Nucleus accumbens (tissue), 56 donors: ENCODE results near the gene MAP3K6.
A peak's percentile ranks its signal among the peaks of the same experiment; 100 is the strongest.
"Not testable (repeated sequence)": the region's sequence is repeated elsewhere in the genome, so short reads cannot be mapped to it uniquely, and the experiment has no call there.

Source experiments
- DNase-seq, 56 donors: peaks; one replicate each; lab custom pipeline; 2025; lab: John Stamatoyannopoulos, UW

Gene MAP3K6

DNA sequence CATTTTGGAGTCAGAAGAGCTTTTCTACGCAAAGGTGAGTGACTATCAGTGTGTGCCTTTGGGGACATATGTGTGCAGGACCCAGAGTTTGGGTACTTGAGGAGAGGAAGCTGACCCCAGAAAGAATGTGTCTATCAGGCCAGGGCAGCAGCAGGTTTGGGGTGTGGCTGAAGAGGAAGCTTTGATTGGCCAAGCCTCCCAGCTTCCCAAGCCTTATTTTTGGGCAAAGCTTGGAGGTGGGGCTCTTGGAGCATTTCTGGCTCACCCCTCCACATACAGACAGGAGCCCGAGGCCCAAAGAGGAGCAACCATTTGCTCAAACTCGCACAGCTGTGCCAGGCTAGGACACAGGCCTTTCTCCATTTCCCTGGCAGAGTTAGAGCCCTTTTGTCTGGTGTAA is 30.3 kb upstream of the MAP3K6 start:
- DNase-seq = no peak

- DNase-seq = peak in 48 of 56 donors; percentile 8 to 85 (median 52)
These were observed 28.9 kb upstream of the MAP3K6 start for GRCh38 chr1:27395441-27396195.

GRCh38 chr1:27394925-27395324 is 28.2 kb upstream of the MAP3K6 start:
- DNase-seq = no peak

DNA sequence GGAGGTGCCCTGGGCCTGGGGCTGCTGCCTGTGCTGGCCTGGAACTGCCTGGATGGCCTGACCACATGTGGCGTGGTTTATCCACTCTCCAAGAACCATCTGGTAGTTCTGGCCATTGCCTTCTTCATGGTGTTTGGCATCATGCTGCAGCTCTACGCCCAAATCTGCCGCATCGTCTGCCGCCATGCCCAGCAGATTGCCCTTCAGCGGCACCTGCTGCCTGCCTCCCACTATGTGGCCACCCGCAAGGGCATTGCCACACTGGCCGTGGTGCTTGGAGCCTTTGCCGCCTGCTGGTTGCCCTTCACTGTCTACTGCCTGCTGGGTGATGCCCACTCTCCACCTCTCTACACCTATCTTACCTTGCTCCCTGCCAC is 27.5 kb upstream of the MAP3K6 start:
- DNase-seq = no peak

GRCh38 chr1:27393641-27394281 is 27.0 kb upstream of the MAP3K6 start:
- DNase-seq = no peak

DNA sequence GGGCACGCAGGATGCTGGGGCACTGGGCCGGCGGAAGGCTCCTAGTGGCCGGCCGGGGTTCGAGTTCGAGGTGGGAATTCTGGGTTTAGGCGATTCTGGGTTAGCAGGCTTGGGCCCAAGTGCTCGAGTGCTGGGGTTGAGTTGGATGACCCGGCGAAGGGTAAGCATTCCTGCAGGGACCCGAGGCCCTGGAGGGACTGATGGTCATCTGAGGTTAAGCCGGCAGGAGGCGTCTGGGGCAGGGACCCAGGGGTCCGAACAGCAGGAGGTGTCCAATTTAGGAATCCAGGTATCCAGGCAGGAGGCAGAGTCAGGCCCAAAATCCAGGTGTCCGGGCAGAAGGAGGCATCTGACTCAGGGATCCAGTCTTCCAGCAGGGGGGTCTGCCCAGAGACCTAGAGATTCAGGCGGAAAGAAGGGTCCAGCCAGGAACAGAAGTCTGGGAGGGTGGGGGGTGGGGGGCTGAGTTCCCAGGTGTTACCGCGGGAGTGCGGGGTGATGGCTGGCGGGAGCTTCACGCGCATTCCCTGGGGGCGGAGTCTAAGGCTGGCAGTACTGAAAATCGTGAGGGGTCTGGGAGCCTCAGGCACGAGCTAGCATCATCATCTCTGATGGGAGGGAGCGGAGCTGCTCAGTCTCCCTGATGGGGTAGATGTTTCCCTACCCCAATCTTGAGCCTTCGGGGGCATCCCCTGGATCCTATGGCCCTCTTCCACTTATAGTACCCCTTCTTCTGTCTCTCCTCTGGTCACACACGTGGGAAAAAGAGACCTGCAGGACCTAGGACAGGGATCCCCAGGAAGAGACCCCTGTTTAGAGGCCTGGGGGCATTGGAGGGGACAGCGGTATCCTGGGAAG is 26.2 kb upstream of the MAP3K6 start:
- DNase-seq = peak in 2 of 56 donors; percentile 43 to 45

GRCh38 chr1:27392096-27392777 is 25.5 kb upstream of the MAP3K6 start, which contains the start of gene GPR3:
TSS of gene GPR3 (plus strand) at chr1:27392622. CDS start at chr1:27393799, 1,177 bp downstream.
- peak in 55 of 56 donors; percentile 28 to 94 (median 76) for DNase-seq

DNA sequence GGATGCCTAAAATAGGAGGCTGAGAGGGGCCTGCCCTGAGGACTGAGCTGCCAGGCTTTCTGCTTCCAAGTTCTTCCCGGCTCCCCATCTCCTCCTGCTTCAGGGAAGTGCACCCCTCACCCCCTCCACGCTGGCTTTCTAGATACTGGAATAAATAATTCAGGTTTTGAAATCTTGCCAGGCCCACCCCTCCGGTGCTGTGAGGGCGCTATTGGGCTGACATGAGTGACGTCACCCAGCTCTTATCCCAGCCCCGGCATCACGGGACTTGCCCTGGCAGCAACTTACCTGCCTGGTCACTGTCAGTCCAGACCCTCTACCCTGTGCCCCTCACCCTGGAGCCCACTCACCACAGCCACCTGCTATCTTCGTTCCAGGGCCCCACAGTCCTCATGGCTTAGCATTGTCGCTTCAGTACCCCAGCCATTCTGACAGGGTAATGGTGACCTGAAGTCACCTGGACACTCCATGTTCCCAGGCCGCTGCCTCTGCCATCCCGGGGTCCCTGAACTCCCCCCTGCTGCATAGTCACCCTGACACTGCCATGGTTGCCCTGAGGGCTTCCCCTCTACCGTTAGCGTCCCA is 24.8 kb upstream of the MAP3K6 start:
- peak in 38 of 56 donors; percentile 8 to 82 (median 45) for DNase-seq

DNA sequence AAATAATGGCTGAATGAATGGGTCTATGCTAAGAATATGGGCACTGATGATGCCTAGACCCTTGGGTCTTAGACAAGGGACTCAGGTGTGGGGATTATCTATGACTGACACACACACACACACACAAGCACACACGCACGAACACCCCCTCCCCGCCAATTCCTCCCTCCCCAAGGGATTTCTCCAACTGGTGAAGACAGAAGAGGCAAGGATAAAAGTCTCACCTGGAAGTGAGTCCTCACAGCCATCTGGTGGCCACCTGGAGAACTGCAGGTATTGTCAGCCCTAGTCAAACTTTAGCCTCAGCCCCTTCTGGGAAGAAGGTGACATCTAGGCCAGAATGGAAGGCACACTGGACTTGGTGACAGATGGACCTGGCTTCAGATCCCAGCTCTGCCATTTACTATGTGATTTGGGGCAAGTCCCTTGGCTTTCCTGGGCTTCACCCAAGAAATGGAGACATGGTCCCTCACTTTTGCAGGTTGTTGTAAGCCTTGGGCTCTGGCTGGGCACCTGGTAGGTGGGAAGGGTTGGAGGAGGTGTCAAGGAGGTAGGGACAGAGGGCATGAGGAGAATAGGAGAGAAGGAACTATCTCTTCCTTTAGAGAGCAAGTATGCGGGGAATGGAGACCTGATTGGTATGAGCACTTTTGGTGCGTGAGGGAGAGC is 21.7 kb upstream of the MAP3K6 start:
- peak in 19 of 56 donors; percentile 4 to 74 (median 32) for DNase-seq

- not testable (repeated sequence) for DNase-seq
These were observed 18.0 kb upstream of the MAP3K6 start for GRCh38 chr1:27384797-27385196.

- DNase-seq = no peak
These were observed 16.9 kb upstream of the MAP3K6 start for GRCh38 chr1:27383661-27384060.

- peak in 1 of 56 donors; percentile 26 for DNase-seq
These were observed 16.4 kb upstream of the MAP3K6 start, which contains the start of gene CD164L2 for GRCh38 chr1:27383039-27383605. TSS of gene CD164L2 (minus strand) at chr1:27383333. CDS start at chr1:27383239, 94 bp downstream.

GRCh38 chr1:27381969-27382762 is 15.4 kb upstream of the MAP3K6 start:
- no peak for DNase-seq

- no peak for DNase-seq
These were observed 14.3 kb upstream of the MAP3K6 start for GRCh38 chr1:27380766-27381733.

GRCh38 chr1:27380224-27380623 is 13.5 kb upstream of the MAP3K6 start:
- DNase-seq = no peak

GRCh38 chr1:27379564-27380122 is 12.9 kb upstream of the MAP3K6 start:
- no peak for DNase-seq
